ENCODE measurements around the gene GPR119. TPM values are rescaled to one million over a fixed set of nuclear protein-coding genes. Genes with fewer than 3 reads are reported as not detected.

GPR119 gene
- total RNA-seq, 8 experiments from 2014 or later = not detected

Other genes with a start within 250 kb of the GPR119 start
- 10 to 100 TPM; 14.0 to 54.8 (median 18.0) TPM for gene AIFM1, start 219.8 kb downstream of the GPR119 start, total RNA-seq
- gene RAB33A, start 213.7 kb downstream of the GPR119 start, total RNA-seq = 10 to 100 TPM in 5 of 8 experiments, under 1 TPM in 1, not detected in 2; 0.85 to 36.8 (median 26.7) TPM
- gene ZNF280C, start 116.8 kb downstream of the GPR119 start, total RNA-seq = 10 to 100 TPM in 5 of 8 experiments, 1 to 10 TPM in 3; 3.1 to 15.9 (median 10.5) TPM
- gene SLC25A14, start 45.8 kb downstream of the GPR119 start, total RNA-seq = 10 to 100 TPM; 12.9 to 28.7 (median 19.6) TPM
- 10 to 100 TPM; 25.3 to 34.2 (median 27.8) TPM for gene RBMX2, start 16.3 kb upstream of the GPR119 start, total RNA-seq